CD4-positive, alpha-beta T cell treated with Interleukin-12 subunit alpha and Interleukin-12 subunit beta, for 1 hour (primary cell): ENCODE measurements around the gene DPY19L3.
A peak's percentile ranks its signal among the peaks of the same experiment; 100 is the strongest.
"Not testable (repeated sequence)": the region's sequence is repeated elsewhere in the genome, so short reads cannot be mapped to it uniquely, and the experiment has no call there.

Experiments
- DNase-seq: peaks from one replicate; pipeline ENCODE4 v3.0.0-alpha.2; 2020

Gene DPY19L3

DNA sequence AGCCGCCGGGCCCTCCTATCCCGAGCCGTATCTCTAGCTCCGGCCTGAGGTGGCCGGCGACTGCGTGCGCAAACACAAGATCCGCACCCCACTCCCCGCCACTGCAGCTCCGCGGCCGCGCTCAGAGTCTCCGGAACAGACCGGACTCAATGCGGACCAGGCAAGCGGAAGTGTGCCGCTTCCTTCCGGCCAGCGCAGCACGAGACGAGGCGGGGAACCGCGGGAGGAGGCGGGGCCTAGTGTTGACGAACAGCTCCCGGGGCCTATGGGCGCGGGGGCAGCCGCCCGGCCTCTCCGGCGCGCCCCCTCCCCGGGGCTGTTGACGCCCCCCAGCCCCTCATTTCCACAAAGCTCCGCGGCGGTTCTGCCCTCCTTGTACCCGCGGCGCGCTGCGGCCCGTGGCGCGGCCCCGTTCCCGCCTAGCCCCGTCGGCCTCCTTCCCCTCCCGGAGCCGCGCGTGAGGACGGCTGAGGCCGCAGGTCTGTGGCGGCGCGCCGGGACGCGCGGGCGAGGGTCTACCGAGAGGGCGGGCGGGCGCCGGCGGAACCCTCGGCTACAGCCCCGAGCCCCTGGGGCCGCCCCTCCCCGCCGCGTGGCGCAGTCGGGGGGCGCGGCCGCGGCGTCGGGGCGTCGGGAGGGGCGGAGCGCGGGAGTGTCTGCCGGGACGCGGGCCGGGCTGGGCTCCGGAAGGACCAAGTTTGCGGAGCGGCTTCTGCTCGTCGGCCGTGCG is at the start of gene DPY19L3:
DPY19L3 (plus strand) TSS at position 340 of the 730 bp plus-strand sequence. CDS start 2,484 bp downstream, outside the sequence.
- peak; percentile 91 for DNase-seq

GRCh38 chr19:32357720-32358119 is 47.9 kb upstream of the DPY19L3 start:
- no peak for DNase-seq

DNA sequence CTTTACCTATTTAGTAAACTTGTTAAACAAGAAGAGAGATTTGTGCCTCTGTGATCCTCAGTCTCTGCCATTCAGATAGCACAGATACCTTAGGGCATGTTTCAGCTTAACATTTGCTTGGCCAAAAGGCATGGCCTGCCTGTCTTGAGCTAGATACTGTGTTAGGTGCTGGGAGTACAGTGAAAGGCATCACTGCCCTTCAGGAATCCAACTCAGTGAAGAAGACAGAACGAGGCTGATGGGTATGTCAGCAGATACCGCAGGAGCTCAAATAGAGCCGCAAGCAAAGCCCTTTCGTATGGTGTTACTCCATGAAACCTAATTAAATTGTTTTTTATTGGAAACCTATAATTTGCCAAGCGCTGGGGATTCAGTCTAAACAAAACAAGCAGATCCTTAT is 47.2 kb upstream of the DPY19L3 start:
- DNase-seq: no peak

DNA sequence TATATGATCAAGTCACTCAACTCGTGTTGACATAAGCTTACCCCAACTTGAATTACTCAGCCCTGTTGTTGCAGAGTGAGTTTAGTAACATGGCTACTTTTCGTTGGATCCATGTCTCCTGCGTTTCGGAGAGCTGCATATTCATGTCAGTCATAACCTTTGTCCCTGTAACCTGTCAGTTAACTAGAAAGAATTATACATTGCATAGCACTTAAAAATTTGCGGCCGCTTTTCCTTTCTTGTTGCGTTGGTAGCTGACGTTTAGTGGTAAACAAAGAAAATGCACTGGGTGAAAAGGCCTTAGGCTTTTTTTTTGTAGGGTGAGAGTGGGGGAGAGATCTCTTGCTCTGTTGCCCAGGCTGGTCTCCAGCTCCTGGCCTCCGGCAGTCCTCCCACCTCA is 46.0 kb upstream of the DPY19L3 start:
- DNase-seq: no peak

DNA sequence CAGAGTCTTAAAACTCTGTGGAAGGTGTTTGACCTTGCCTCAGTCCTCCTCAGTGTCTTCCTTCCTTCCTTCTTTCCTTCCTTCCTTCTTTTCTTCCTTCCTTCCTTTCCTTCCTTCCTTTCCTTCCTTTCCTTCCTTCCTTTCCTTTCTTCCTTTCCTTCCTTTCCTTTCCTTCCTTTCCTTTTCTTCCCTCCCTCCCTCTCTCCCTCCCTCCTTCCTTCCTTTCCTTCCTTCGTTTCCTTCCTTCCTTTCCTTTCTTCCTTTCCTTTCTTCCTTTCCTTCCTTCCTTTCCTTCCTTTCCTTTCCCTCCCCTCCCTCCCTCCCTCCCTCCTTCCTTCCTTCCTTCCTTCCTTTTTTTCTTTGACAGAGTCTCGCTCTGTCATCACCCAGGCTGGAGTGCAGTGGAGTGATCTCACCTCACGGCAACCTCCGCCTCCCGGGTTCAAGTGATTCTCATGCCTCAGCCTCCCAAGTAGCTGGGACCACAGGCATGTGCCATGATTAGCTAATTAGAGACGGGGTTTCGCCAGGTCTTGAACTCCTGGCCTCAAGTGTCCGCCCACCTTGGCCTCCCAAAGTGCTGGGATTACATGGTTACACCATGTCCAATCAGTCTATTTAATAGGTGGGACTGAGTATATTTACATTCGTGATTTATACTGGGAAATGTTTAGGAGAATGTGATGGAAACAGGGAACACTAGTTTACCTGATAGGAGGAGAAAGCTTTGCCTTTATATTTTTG is 43.8 kb upstream of the DPY19L3 start:
- DNase-seq: no peak

DNA sequence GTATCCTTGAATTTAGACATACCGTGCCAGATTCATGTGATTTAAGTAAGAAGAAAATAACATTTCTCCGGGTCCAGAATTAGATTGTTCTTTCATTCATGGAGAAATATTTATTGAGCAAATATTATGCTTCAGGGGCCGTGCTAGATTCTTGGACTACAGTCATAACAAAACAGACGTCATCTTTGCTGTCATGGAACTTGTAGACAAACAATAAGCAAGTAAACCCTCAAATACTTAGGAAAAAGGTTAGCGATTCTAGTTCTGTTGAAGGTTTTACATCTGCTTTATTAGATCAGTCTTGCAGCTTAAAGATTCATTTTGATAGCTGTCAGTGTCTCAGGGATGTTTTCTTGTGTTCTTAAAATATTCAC is 43.3 kb upstream of the DPY19L3 start:
- DNase-seq: no peak

DNA sequence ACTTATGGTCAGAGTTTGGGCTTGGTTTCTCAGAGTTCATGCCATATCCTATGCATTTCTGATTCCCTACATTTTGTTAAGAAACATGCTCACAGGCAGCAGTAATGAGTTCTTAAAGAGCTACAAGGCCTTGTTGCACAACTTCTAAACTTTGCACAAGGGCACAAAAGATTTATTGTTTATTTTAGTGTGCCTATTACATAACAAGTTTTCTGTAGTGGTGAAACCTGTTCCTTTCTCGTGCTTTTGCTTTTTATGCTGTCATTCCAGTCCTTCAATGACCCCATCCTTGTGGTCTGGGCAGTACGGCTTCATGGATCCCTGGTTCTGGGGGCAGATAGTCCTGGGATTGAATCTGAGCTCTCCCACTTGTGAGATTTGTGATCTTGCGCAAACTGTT is 42.4 kb upstream of the DPY19L3 start:
- DNase-seq: no peak

GRCh38 chr19:32363632-32364031 is 41.9 kb upstream of the DPY19L3 start:
- no peak for DNase-seq

DNA sequence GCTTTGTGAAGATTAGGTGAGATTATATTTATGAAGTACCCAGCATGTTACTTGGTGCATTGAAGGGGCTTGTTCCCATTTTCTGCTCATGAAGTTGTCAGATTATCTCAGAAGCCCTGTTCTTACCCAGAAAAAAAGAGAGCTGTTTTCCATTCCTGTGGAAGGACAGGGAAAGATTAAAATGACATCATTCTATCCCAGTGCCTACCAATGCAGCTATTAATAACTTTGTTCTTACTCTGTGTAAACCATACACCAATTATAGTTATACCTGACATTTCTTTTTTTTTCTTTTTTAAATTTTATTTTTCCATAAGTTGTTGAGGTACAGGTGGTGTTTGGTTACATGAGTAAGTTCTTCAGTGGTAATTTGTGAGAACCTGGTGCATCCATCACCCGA is 41.5 kb upstream of the DPY19L3 start:
- no peak for DNase-seq

DNA sequence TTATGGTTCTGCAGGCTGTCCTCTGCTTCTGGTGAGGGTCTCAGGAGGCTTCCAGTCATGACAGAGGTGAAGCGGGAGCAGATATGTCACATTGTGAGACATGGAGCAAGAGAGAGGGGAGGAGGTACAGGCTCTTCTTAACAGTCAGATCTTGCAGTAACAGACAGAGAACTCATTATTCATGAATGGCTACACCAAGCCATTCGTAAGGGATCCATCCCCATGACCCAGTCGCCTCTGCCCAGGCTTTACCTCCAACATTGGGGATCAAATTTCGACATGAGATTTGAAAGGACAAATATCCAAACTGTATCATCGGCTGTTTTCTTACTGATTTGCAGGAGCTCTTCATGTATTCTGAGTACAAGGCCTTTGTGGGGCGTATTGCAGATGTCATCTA is 38.5 kb upstream of the DPY19L3 start:
- DNase-seq: no peak

DNA sequence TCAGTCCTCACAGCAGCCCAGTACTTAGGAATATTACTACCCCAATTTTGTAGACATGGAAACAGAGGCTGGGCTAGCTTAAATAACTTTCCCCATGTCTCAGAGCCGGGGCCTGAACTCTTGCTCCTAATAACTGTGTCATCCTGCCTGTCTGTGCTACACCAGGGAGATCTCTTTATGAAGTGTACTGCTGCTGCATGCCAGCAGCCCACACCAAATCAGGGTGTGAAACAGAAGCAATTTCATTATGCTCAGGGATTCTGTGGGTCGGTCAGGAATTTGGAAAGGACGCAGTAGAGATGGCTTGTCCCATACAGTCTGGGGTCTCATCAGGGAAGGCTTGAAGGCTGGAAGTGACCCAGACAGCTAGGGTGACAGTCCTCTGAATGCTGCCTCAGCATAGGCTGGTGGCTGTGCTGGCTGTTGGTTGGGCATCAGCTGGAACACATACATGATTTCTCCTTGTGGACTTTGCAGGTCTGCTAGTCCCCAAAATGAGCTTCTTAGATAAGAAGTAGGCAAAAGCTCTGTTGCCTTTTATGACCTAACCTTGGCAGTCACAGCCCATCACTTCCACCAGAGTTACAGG is 37.5 kb upstream of the DPY19L3 start:
- DNase-seq: no peak

DNA sequence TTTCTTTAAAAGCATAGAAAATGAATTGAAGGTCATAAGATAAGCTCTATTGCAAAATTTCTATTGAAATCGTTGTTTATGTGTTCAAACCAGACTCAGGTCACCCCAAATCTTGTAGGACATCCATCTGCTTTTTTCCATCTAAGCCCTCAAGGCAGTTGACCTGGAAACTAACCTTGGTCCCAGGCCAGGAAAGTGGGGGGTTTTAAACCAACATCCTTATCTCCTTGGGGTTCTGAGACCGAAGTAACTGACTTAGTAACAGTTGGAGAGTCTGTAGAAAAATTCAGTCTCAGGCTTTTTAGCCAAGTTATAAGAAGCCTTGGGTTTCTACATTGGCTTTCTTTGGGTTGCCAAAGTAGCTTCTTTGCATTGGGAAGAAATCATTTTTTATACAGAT is 36.8 kb upstream of the DPY19L3 start:
- no peak for DNase-seq

DNA sequence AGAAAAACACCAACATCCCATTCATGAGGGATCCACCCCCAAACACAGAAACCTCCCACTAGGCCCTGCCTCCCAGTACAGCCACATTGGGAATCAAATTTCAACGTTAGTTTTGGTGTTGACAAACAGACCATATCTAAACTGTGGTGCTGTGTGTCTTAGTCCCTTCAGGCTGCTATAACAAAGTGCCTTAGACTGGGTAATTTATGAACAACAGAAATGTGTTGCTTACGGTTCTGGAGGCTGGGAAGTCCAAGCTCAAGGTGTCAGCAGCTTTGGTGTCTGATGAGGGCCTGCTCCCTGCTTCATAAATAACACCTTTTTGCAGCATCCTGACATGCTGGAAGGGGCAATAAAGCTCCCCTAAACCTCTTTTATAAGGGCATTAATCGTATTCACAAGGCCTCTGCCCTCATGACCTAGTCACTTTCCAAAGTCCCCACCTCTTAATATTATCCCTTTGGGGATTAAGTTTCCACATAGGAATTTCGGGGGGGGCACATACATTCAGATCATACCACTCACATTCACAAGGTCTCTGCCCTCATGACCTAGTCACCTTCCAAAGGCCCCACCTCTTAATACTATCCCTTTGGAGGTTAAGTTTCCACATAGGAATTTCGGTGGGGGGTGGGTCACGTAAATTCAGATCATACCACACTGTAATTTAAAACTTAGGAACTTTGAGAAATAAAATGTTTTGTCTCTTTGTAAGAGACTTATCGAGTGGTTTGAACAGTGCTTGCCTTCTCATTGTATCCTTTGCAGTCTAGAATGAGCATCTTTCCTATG is 32.6 kb upstream of the DPY19L3 start:
- no peak for DNase-seq

DNA sequence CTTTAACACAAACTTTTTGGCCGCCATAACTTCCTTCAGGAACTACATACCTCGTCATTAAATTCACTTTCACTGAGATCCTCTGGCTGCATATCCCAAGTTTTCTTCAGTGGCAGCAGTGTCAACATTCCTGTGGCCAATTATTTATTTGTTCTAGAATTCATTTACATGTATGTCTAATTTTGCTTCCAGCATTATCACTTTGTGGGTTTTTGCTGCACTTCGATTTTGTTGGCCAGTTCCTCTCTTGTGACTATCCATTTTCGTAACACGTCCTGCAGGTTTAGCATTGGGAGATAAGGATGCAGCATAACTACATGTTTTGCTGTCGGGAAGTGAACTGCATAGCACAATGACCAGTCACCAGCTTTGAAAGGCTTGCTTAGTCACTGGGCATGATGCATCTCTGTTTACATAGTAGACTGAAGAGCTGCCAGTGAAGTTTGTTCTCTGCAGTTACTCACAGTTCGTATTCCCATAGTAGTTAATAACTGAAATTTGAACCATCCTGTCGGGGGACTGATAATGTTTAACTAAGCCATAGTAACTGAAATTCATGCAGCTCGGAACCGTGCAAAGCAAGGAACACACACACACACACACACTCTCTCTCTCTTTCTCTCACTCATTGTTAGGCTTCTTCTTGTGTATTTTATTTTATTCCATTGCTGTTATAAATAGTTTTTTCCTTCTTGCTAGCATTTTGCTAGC is 31.8 kb upstream of the DPY19L3 start:
- DNase-seq: no peak

DNA sequence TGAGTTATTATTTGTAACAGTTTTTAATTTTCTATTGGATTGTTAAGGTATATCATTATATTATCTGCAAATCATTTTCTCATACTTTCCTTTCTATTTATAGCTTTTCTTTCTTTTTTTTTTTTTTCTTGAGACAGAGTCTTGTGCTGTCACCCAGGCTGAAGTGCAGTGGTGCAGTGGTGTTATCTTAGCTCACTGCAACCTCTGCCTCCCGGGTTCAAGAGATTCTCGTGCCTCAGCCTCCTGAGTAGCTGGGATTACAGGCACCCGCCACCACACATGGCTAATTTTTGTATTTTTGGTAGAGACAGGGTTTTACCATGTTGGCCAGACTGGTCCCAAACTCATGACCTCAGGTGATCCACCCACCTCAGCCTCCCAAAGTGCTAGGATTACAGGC is 31.2 kb upstream of the DPY19L3 start:
- DNase-seq: not testable (repeated sequence)

DNA sequence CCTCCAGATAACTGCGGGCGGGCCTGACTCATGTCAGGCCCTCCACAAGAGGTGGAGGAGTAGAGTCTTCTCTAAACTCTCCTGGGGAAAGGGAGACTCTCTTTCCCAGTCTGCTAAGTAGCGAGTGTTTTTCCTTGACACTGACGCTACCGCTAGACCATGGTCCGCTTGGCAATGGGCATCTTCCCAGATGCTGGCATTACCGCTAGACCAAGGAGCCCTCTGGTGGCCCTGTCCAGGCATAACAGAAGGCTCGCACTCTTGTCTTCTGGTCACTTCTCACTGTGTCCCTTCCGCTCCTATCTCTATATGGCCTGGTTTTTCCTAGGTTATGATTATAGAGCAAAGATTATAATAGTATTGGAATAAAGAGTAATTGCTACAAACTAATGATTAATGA is 28.5 kb upstream of the DPY19L3 start:
- DNase-seq: not testable (repeated sequence)

DNA sequence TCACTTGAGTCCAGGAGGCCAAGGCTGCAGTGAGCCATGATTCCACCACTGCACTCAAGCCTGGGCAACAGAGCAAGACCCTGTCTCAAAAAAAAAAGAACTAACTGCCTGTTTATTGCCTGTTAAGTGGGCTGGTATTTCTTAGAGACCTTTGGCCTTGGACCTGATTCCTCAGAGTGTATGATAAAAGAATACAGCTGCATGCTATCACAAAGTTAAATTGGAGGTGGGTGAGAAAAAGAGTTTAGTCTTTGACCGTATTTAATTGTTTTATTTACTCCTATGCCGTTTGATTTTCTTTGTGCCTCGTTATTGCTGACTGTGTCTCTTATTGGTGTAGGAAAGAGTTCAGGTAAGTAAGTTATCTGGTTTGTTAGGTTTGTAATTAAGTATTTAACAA is 25.3 kb upstream of the DPY19L3 start:
- no peak for DNase-seq

DNA sequence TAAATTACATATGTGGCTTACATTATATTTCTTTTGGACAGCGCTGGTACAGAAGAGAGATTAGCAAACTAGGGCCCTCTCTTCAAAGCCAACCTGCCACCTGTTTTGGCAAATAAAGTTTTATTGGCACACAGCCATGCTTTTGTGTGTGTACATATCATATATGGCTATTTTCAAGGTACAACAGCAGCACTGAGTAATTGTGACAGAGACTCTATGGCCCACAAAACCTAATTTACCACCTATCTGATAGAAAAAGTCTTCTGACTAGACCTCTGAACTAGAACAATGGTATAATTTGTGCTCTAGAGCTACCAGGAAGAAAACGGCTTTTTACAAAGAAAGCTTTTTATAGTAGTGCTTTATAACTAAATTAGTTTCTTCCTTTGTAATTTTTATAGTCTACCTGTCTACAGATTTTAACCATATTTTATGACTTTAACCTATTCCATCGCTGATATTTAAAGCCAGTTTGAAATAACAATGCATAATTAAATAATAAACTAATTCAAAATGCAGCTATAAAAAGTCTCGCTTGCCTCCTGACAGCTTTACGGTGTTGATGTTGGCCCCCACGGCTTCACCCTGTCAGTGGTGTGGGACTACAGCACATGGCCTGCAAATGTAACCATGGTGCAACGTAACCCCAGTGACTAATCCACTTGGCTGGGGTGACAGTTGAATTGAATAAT is 17.7 kb upstream of the DPY19L3 start:
- DNase-seq: no peak

- DNase-seq: no peak
Measured at GRCh38 chr19:32388393-32388855, 17.1 kb upstream of the DPY19L3 start.

DNA sequence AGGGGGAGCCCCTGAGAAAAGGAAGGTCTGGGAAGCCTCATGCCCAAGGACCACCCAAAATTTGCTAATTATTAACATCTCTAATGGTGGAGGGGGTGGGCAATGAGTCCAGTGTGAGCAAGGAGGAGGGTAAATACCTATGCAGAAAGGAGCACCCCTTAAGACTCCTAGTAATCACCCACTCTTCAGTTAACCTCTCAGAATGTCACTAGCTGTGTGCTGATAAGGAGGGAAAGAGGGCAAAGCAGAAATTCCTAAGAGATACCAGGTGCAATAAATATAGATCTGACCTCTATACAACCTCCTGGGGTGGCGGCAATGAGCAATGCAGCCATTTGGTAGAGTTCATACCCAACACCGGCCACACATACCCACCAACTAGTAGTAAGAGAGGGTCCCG is 12.7 kb upstream of the DPY19L3 start:
- no peak for DNase-seq

GRCh38 chr19:32396046-32396652 is 9.4 kb upstream of the DPY19L3 start:
- DNase-seq: no peak
